ENCODE measurements around the gene CYP1A2.
A peak's percentile ranks its signal among the peaks of the same experiment; 100 is the strongest.

The CYP1A2 gene

GRCh38 chr15:74788683-74789151, 40.1 kb downstream of the CYP1A2 start:
- DNase-seq (ENCODE audit: low read depth in 2 of 2) = no peak

DNA sequence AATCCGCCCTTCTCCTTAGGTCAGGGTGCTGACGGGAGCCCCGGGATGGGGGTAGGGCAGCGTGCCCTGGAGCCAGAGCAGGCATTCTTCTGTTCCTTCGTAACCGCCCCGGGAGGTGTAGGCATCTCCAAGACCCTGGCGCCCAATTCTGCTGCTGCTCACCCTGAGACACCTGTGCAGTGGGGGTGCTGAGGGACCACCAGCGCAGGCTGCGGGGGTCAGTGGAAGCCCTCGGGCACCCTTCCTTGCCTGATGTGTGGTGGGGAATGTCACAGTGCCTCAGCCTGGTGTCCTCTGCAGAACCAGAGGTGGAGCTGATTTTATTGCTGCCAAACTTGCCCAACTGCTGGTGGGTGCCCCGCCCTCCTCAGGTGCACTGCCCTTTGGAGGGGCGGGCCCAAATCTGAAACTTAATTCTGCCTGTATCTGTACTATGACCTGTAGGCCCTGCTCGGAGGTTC, 40.6 kb downstream of the CYP1A2 start:
- DNase-seq (ENCODE audit: low read depth in 2 of 2) = no peak

- no peak for DNase-seq (ENCODE audit: low read depth in 2 of 2)
These were observed 41.1 kb downstream of the CYP1A2 start for GRCh38 chr15:74789741-74790079.

GRCh38 chr15:74790080-74790916, 41.7 kb downstream of the CYP1A2 start:
- DNase-seq (ENCODE audit: low read depth in 2 of 2) = peak in 1 of 2 donors; percentile 45

- DNase-seq (ENCODE audit: low read depth in 2 of 2) = no peak
These were observed 42.4 kb downstream of the CYP1A2 start for GRCh38 chr15:74791007-74791406.

- no peak for DNase-seq (ENCODE audit: low read depth in 2 of 2)
These were observed 43.0 kb downstream of the CYP1A2 start for GRCh38 chr15:74791667-74792066.

- DNase-seq (ENCODE audit: low read depth in 2 of 2) = no peak
These were observed 43.8 kb downstream of the CYP1A2 start for GRCh38 chr15:74792227-74793016.

- DNase-seq (ENCODE audit: low read depth in 2 of 2) = peak; percentile 54 to 57
These were observed 44.7 kb downstream of the CYP1A2 start for GRCh38 chr15:74793135-74794028.

GRCh38 chr15:74794248-74794969, 45.8 kb downstream of the CYP1A2 start:
- DNase-seq (ENCODE audit: low read depth in 2 of 2) = no peak

- DNase-seq (ENCODE audit: low read depth in 2 of 2) = no peak
These were observed 46.3 kb downstream of the CYP1A2 start for GRCh38 chr15:74794970-74795349.

DNA sequence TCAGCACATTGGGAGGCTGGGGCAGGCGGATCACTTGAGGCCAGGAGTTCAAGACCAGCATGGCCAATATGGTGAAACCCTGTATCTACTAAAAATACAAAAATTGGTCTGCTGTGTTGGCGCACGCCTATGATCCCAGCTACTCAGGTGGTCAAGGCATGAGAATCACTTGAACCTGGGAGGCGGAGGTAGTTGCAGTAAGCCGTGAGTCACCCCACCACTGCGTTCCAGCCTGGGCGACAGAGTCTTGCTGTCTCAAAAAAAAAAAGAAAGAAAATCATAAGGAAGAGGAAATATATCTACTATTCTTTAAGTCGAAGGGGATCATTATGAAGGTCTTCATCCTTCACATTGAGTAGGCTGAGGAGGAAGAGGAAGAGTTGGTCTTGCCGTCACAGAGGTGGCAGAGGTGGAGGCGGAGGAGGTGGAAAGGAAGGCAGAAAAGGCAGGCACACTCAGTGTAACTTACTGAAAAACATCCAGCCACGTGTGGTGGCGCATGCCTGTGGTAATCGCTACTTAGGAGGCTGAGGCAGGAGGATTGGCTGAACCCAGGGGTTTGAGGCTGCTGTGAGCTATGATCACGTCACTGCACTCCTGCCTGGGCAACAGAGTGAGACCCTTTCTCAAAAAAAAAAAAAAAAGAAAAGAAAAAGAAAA, 47.5 kb downstream of the CYP1A2 start:
- no peak for DNase-seq (ENCODE audit: low read depth in 2 of 2)

GRCh38 chr15:74798388-74799254, 50.0 kb downstream of the CYP1A2 start:
- no peak for DNase-seq (ENCODE audit: low read depth in 2 of 2)

DNA sequence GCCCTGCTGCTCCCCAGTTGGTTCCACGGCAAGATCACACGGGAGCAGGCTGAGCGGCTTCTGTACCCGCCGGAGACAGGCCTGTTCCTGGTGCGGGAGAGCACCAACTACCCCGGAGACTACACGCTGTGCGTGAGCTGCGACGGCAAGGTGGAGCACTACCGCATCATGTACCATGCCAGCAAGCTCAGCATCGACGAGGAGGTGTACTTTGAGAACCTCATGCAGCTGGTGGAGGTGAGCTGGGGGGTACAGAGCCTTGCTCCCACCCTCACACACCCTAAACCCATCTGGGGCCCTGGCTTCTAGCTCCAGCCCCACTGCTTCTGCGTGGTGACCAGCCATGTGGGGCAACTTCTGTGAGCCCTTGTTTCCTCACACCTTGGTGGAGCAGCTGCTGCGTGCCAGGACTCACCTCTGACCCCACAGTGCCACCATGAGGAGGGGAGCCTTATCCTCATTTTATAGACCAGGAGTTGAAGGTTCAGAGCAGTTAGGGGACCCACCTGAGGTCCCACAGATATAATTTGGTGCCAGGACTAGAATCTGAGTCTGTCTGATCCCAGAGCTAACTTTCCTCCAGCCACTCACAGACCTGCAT, 50.7 kb downstream of the CYP1A2 start:
- no peak for DNase-seq (ENCODE audit: low read depth in 2 of 2)

GRCh38 chr15:74799856-74800558, 51.4 kb downstream of the CYP1A2 start:
- peak; percentile 72 to 74 for DNase-seq (ENCODE audit: low read depth in 2 of 2)

DNA sequence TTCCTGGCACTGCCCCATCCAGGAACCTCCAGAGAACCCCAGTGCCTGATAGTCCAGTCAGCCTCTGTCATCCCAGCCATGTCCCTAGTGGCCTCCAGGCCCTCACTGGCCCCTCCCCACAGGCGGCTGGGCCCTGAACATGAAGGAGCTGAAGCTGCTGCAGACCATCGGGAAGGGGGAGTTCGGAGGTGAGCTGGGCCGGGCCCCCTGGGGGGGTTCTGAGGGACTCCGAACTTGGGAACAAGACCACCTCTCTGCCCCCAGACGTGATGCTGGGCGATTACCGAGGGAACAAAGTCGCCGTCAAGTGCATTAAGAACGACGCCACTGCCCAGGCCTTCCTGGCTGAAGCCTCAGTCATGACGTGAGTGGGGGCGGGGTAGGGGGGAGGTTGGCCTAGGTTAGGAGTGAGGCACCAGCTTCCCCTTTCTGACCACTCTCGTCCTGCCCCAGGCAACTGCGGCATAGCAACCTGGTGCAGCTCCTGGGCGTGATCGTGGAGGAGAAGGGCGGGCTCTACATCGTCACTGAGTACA, 52.0 kb downstream of the CYP1A2 start:
- DNase-seq (ENCODE audit: low read depth in 2 of 2) = no peak

- no peak for DNase-seq (ENCODE audit: low read depth in 2 of 2)
These were observed 52.8 kb downstream of the CYP1A2 start for GRCh38 chr15:74801311-74801997.

DNA sequence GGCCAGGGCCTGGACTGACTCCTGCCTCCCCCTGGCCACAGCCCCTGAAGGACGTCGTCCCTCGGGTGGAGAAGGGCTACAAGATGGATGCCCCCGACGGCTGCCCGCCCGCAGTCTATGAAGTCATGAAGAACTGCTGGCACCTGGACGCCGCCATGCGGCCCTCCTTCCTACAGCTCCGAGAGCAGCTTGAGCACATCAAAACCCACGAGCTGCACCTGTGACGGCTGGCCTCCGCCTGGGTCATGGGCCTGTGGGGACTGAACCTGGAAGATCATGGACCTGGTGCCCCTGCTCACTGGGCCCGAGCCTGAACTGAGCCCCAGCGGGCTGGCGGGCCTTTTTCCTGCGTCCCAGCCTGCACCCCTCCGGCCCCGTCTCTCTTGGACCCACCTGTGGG, 53.6 kb downstream of the CYP1A2 start:
- DNase-seq (ENCODE audit: low read depth in 2 of 2) = no peak

Measured in stimulated activated CD8-positive, alpha-beta memory T cell treated with anti-CD3 and anti-CD28 coated beads, Interleukin-7, amount 100 ng/mL, for 4 hours (primary cell).